HL-60/S4 treated with retinoic acid at 250 ng/mL for 4 days and 3 days (cell line): ENCODE data around the gene PGS1.

ENCODE experiments used
- in situ Hi-C: fragments of 300-500 bp; cut with MboI; formaldehyde crosslinking; loops from 2 replicates; pipeline ENCODE4 v1.7.0; 2022; ENCODE audit warnings: low sequenced_read_pairs

The PGS1 gene

GRCh38 chr17:78403822-78404221 is 25.4 kb downstream of the PGS1 start:
- in situ Hi-C loops = no loop called here

DNA sequence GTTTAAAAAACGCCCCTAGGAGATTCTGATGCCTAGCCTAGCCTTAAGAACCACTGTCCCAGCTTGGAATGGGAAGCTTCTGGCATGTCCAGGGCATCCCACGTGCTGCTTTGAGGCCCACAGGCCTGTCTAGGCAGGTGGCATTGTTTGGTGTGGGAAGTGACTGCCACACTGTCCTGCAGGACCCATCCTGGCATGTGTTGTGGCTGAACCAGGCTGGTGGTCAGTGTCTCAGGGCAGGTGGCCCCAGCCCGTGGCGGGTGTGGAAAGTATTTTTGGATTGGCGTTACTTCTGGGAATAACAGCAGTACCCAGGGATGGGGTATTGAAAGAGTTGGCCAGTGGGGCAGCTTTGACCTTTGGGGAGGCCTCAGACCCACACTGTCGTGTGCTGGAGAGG is 27.9 kb downstream of the PGS1 start:
- in situ Hi-C loops = no loop called here

- in situ Hi-C loops = no loop called here
Measured at GRCh38 chr17:78406920-78407319, 28.5 kb downstream of the PGS1 start.

- in situ Hi-C loops = no loop called here
Measured at GRCh38 chr17:78407387-78408000, 29.0 kb downstream of the PGS1 start.

- in situ Hi-C loops = no loop called here
Measured at GRCh38 chr17:78408476-78409050, 30.1 kb downstream of the PGS1 start.

- in situ Hi-C loops = no loop called here
Measured at GRCh38 chr17:78409191-78409928, 30.9 kb downstream of the PGS1 start.

GRCh38 chr17:78411241-78411857 is 32.9 kb downstream of the PGS1 start:
- in situ Hi-C loops = no loop called here

- in situ Hi-C loops = no loop called here
Measured at GRCh38 chr17:78412403-78412802, 34.0 kb downstream of the PGS1 start.

DNA sequence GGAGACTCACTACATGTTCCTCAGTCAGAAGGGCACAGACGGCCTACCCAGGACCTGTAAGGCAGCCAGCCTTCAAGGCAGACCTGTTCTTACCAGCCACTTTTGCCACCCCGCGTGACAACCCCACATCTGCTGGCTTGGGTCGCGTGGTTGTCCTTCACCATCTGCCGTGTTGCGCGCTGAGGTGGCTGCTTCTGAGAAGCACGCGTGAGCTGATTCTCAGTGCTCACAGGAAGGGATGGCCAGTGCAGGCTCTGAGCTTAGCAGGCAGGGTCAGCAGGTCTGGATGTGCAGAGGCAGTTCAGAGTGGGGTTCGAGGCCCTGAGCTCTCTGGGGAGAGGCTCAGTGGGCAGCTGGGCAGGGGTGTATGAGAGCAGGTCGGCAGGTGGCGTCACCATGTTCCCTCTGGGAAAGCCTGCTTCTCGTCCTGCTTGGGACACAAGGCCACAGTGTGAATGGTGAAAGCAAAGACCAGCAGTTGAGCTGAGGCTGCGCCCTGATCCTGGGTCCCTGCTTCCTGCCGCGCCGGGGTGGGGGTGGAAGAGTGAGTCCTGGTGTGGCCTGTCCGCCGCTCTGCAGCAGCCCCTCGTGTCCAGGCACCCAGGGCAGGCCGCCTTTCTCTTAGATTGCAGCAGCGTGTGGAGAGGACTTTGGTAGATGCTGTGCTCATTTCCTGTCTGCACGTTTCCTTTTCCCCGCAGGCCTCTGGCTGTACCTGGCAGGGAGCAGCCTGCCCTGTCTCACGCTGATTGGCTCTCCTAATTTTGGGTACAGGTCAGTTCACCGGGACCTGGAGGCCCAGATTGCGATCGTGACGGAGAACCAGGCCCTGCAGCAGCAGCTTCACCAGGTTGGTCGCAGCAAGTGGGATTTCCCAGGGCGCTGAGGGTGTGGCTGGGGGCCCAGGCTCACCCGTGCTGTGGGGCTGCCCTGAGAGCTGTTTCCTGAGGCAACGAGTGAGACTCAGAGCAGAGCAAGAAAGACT is 36.0 kb downstream of the PGS1 start:
- in situ Hi-C loops = no loop called here

DNA sequence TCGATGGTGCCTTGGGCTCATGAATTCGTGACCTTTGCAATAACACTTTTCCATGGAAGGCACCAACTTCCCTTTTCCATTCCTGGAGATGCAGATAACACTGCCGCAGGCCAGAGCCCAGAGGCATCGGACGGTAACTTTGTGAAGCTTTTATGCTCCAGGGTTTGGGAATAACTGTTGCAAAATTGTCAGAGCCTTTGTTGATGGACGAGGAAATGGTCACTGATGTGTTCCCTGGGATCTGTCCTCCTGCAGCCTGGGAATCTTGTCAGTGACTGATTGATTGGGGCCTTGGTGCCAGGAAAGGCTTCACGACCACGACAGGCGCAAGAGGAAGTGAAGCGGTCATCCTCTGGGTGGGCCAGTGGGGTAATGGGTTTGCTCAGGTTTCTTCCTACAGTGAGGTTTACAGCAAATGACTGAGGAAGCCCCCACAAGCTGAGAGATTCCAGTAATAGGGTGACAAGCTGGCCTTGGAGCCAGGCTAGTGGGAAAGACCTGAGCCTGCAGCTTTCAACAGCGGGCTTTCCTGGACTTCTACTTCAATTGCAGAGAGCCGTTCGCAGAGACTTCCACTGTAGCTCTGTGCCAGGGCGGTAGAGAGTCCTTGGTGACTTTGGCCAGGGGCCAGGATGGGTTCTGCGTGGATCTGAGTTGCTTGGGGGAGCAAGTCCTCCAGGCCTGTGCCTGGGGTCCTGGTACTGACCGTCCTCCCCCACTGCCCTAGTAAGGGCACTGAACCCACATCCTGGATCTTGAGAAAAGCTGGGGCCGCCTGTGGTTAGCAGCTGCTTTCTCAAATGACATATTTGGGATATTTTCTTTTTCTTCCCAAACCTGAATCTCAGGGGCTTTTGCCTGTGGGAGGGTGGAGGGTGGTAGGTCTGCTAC is 37.6 kb downstream of the PGS1 start:
- in situ Hi-C loops = no loop called here

GRCh38 chr17:78416791-78417530 is 38.5 kb downstream of the PGS1 start:
- in situ Hi-C loops = no loop called here

DNA sequence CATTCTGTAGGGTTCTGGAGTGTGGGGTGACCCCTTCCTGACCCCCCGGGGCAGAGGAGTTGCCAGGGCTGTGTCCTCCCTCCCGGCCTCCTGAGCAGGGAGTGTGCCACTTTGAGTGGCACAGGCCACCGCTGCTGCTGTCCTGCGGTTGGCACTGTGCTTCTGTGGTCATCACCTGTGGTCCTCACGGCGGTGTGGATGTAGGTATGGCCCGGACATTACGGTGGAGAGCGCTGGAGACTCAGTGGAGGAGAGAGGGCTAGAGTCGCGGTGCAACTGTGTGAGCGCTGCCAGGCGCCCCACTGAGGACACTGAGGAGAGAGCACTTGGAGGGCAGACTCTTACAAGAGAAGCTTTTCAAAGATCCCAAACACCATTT is 39.1 kb downstream of the PGS1 start:
- in situ Hi-C loops = no loop called here

- in situ Hi-C loops = no loop called here
Measured at GRCh38 chr17:78418326-78419026, 40.0 kb downstream of the PGS1 start.

DNA sequence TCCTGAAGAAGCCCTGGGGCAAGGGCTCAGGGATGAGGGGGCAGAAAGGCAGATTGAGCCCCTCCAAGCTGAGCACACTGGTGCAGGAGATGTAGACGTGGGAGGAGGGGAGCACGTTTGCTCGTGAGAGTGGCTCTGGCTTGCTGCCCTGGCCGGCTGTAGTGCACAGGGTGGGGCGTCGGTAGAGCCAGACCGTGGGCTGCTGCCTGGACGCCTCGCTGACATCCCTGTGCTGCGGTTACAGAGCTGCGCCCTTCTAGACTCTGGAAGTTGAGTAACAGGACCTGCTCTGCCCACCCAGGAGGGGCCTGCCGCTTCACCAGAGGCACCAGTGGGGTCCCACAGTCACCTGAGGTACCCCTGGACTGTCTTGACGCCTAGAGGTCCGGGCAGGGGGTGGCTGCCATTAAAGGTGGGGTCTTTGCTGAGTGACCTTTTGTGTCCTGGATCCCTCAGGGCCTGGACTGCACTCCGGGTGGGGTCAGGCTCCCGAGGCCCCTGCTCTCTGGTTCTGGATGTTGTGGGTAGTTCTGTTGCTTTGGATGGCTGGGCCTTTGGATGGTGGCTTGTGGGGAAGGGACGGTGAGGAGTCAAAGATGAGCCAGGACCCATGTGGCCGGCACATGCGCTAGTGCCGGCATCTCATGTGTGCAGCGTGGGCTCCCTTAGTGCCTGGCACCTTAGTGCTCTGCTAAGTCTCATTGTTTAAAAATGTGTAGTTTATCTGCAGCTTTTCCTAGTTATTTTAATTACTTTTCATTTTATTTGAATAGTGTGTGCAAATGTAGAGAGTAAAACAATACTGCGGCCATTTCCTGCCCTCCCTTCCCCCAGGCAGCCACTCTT is 41.7 kb downstream of the PGS1 start:
- in situ Hi-C loops = no loop called here

GRCh38 chr17:78421084-78421533 is 42.7 kb downstream of the PGS1 start:
- in situ Hi-C loops = no loop called here

GRCh38 chr17:78421534-78422266 is 43.3 kb downstream of the PGS1 start:
- in situ Hi-C loops = no loop called here

DNA sequence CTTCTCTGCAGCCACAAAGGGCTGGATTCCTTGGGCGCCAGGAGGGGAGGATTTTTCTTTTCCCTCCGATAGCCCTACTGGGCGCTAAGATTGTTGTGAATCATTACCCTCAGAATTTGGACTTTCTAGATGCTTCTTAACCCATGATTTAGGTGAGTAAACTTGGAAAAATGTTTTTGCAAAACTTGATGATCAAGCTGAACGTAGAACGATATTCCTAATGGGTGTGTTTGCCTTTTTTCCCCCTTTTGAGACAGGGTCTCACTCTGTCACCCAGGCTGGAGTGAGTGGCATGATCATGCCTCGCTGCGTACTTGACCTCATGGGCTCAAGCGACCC is 43.8 kb downstream of the PGS1 start:
- in situ Hi-C loops = no loop called here
